Measurements from ENCODE around the gene SSTR5.

DNA sequence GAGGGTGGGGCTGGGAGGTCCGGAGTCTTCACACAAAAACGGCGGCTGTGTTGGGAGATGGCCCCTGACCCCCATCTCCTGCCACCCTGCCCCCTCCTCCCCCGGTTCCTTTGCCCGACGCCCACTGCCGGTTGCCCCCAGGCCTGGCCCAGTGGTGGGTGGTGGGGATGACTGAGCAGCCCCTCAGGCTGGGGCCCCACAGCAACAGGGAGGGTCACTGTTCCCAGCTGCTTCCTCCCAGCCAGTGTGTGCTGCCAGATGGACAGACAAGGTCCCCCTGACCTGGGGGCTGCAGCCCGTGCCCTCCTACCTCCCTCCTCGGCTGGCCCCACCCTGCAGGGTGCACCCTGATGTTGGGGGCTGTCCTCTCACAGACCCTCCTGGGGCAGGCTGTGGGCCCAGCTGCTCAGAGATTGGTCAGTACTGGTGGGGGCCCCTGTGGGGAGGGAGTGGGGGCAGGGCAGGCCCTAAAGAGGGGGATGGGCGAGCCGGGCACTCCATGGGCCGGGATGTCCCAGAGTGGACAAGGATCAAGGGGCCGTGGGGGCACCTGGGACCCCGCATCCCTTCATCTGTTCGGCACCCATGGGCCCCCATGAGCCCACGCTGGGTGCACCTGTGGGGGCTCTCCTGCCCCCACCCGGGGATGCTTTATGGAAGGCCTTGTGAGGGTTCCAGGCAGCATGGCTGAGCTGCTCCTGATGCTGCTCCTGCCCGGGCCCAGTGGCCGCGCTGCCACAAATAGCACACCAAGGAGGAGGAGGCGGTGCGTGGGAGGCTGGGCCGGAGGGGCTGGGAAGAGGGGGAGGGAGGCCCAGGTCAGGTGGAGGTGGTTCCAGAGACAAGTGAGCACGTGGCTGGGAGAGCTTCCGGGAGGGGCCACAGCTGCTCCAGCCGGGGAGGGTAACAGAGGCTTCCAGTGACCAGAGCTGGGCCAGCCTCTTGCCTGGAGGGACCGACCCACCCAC lies 18.4 kb downstream of the SSTR5 start:
- TF ChIP-seq, protein P1, sequence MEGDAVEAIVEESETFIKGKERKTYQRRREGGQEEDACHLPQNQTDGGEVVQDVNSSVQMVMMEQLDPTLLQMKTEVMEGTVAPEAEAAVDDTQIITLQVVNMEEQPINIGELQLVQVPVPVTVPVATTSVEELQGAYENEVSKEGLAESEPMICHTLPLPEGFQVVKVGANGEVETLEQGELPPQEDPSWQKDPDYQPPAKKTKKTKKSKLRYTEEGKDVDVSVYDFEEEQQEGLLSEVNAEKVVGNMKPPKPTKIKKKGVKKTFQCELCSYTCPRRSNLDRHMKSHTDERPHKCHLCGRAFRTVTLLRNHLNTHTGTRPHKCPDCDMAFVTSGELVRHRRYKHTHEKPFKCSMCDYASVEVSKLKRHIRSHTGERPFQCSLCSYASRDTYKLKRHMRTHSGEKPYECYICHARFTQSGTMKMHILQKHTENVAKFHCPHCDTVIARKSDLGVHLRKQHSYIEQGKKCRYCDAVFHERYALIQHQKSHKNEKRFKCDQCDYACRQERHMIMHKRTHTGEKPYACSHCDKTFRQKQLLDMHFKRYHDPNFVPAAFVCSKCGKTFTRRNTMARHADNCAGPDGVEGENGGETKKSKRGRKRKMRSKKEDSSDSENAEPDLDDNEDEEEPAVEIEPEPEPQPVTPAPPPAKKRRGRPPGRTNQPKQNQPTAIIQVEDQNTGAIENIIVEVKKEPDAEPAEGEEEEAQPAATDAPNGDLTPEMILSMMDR (IDR thresholded peaks at IDR 0.05; ENCODE audit: borderline replicate concordance, extremely low read depth, low read length, poor library complexity, severe bottlenecking) = no peak
- no peak for TF ChIP-seq EZH2 (IDR thresholded peaks at IDR 0.05; ENCODE audit: borderline replicate concordance, low read depth, low read length, severe bottlenecking)

All from DND-41 (cell line).